Activated T-cell treated with anti-CD3 and anti-CD28 coated beads, Interleukin-2, amount 50 U/mL, for 24 hours (primary cell): ENCODE data around the gene IL36B.

Source experiments
- DNase-seq: peaks from one replicate; pipeline ENCODE4 v3.0.0-alpha.2; 2020
- H3K27ac Mint-ChIP-seq: 2 replicates; pipeline ENCODE4 v1.8.0; 2020; ENCODE audit warnings: mild to moderate bottlenecking, mixed read lengths
- H3K27me3 Mint-ChIP-seq: 2 replicates; pipeline ENCODE4 v1.8.0; 2020; ENCODE audit warnings: mixed read lengths
- H3K36me3 Mint-ChIP-seq: 2 replicates; pipeline ENCODE4 v1.8.0; 2020; ENCODE audit warnings: low read depth, mixed read lengths
- H3K4me1 Mint-ChIP-seq: 2 replicates; pipeline ENCODE4 v1.8.0; 2020; ENCODE audit warnings: low read depth, mixed read lengths
- H3K4me3 Mint-ChIP-seq: 2 replicates; pipeline ENCODE4 v1.8.0; 2020; ENCODE audit warnings: mild to moderate bottlenecking, moderate library complexity, mixed read lengths
- H3K9me3 Mint-ChIP-seq: 2 replicates; pipeline ENCODE4 v1.8.0; 2020; ENCODE audit warnings: mixed read lengths

Gene IL36B

DNA sequence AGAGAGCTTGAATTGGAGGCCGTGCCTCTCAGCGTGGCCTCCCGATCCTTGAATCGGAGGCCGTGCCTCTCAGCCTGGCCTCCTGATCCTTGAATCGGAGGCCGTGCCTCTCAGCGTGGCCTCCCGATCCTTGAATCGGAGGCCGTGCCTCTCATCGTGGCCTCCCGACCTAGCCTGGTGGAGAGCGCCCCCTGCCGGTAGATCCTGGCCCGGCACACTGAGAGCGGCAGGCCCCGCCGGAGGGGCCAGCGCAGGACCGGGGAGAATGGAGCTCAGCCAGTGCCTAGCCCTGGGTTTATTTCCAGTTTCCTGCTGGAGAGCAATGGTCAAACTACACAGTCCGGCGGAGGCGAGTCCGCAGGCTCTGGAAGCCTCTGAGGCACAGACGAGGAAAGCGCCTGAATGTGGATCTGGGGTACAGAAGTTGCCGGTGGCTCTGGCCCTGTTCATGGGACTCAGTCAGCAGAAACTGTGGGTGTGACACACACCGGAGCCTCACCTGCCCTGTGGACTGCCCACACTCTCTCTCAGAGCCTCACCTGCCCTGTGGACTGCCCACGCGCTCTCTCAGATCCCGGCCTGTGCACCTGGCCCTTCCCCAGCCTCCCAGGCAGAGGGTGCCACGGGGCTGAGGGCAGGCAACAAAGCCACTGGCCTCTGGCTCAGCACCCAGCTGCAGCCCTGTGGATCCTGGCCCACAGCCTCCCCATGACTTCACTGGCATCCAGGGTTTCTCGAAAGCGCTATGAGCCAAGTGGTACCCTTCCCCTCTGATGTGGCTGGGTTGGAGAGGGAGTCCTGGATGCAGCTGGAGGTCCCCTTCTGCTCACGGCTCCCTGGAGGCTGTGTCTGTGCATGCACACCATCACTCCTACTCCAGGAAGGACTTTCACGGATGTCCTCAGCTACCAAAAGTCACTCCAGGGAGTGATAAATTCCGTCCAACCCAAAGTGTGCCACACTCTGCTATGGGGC lies 1.5 kb downstream of the IL36B start:
- peaks cover 22% of the 10 kb centered on the region for H3K9me3 Mint-ChIP-seq

DNA sequence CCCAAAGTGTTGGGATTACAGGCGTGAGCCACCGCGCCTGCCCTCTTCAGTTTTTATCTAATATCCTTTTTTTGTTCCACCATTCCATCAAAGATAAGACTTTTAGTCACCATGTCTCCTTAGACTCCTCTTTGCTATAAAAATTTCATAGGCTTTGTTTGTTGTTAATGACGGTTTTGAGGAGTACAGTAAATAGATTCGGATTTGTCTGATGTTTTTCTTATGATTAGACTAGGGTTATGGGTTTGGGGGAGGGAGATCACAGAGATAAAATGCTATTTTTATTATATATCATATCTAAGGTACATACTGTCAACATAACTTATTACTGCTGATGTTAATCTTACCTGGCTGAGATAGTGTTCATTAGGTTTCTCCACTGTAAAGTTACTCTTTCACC lies 6.2 kb downstream of the IL36B start:
- peaks cover 3% of the 10 kb centered on the region for H3K27me3 Mint-ChIP-seq
- no peaks in the 10 kb centered on the region for H3K36me3 Mint-ChIP-seq
- no peak overlapping the region for H3K27ac Mint-ChIP-seq
- H3K9me3 Mint-ChIP-seq, result no peaks in the 10 kb centered on the region
- no peak for DNase-seq
- H3K4me3 Mint-ChIP-seq, result no peak overlapping the region
- H3K4me1 Mint-ChIP-seq, result no peaks in the 10 kb centered on the region

More for the DNA sequence above, 1.5 kb downstream of the IL36B start:
- no peak overlapping the region for H3K27ac Mint-ChIP-seq
- H3K36me3 Mint-ChIP-seq, result peaks cover 9% of the 10 kb centered on the region
- DNase-seq, result no peak
- peaks cover 3% of the 10 kb centered on the region for H3K27me3 Mint-ChIP-seq
- H3K4me3 Mint-ChIP-seq, result no peak overlapping the region
- H3K4me1 Mint-ChIP-seq, result peaks cover 7% of the 10 kb centered on the region

DNA sequence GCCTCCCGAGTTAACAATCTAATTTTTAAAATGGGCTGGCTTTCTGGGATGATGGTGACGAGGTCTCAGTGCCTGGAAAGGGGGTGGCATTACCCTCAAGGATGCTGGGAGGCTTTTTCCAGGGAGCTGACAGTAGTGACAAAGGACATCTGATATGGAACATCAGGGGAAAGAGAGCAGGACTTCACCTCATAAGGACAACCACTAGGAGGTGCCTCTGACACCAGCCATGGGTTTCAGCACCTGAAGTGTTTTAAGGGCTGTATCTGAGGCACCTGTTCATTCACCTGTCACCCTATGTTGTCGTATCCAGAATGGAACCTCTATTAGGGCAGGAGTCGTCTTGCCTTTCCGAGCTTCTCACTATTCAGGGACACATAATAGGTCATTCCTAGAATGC lies 10.8 kb downstream of the IL36B start:
- H3K27ac Mint-ChIP-seq, result no peak overlapping the region
- H3K36me3 Mint-ChIP-seq, result no peaks in the 10 kb centered on the region
- no peaks in the 10 kb centered on the region for H3K4me1 Mint-ChIP-seq
- DNase-seq, result no peak
- no peaks in the 10 kb centered on the region for H3K9me3 Mint-ChIP-seq
- H3K4me3 Mint-ChIP-seq, result no peak overlapping the region
- H3K27me3 Mint-ChIP-seq, result no peaks in the 10 kb centered on the region

DNA sequence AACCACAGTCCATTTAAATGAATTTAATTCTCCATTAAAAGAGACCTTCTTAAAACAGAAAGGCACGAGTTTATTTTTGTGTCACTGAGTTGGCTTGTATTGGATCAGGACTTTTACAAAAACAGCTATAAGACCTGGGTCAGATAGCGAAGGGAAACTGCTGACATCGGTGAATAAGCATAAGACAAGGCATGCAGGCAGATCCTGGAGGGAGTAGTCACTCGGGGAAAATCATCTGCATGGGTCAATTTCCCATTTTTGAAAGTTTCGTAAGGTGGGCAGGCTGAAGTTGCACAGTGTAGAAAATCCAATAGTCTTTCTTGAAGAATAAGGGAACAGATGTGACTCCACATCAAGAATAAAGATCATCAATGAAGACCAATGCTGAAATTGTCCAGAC lies 12.9 kb downstream of the IL36B start:
- Mint-ChIP-seq H3K9me3 (no peaks in the 10 kb centered on the region), H3K4me3 (no peak overlapping the region), H3K27ac (no peak overlapping the region), H3K36me3 (no peaks in the 10 kb centered on the region), H3K4me1 (no peaks in the 10 kb centered on the region), H3K27me3 (no peaks in the 10 kb centered on the region)
- DNase-seq, result no peak

DNA sequence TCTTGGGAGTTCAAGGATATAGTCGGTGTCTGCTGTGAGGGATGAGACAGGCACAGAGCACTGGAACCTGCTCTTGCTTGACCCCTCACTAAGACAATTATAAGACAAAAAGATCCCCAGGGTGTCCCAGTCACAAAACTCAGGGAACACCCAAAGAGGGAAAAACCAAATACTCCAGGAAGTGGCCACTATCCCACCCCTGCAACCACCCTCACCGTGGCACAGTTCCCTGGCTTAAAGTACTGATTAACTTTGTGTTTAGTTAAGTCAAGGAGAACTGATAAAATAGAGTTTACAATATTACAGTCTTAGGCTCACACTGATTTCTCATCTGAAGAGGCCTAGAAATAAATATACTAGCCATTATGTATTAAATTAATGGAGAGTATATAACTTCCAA lies 13.5 kb downstream of the IL36B start:
- H3K36me3 Mint-ChIP-seq, result no peaks in the 10 kb centered on the region
- H3K27me3 Mint-ChIP-seq, result no peaks in the 10 kb centered on the region
- no peaks in the 10 kb centered on the region for H3K4me1 Mint-ChIP-seq
- no peak overlapping the region for H3K4me3 Mint-ChIP-seq
- DNase-seq, result no peak
- H3K9me3 Mint-ChIP-seq, result no peaks in the 10 kb centered on the region
- H3K27ac Mint-ChIP-seq, result no peak overlapping the region

DNA sequence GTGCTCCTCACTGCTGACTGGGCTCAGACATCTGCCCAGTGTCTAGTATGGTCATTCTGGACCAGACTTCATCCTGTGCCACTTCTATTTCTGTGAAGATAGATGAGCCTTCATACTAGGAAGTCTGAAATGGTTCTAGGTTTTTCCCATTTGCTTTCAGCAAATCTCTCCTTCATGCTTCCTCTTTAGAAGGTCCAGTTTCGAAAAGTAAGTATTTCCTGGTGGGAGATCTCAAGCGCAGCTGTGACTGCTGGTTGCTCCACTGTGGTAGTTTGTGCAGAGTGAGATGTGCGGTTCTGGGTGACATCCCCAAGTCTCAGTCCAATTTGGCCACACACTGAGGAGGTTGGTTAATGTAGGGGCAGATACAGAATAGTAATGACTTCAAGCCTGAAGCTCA lies 14.4 kb downstream of the IL36B start:
- H3K4me3 Mint-ChIP-seq, result no peak overlapping the region
- H3K27me3 Mint-ChIP-seq, result no peaks in the 10 kb centered on the region
- H3K9me3 Mint-ChIP-seq, result no peaks in the 10 kb centered on the region
- DNase-seq, result no peak
- no peak overlapping the region for H3K27ac Mint-ChIP-seq
- H3K4me1 Mint-ChIP-seq, result no peaks in the 10 kb centered on the region
- H3K36me3 Mint-ChIP-seq, result no peaks in the 10 kb centered on the region

DNA sequence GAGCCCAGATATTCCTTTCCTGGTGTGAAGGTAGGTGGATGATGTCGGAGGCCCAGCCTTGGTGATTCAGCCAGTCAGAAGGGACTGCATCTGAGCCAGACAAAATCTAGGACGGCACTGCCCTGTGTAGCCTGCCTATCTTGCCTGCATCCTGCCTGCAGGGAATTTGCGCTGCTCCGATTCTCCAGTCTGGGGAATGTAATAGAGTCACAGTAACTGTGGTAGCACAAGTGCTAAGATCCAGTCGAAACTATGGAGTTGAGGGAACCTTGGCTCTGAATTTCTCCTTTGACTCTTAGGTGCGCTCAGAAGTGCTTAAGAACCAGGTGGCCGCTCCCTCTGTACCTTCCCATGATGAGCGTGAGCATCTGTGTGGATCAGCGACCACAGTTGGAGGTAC lies 15.9 kb downstream of the IL36B start:
- no peaks in the 10 kb centered on the region for H3K9me3 Mint-ChIP-seq
- no peaks in the 10 kb centered on the region for H3K36me3 Mint-ChIP-seq
- H3K27me3 Mint-ChIP-seq, result no peaks in the 10 kb centered on the region
- no peak overlapping the region for H3K4me3 Mint-ChIP-seq
- H3K4me1 Mint-ChIP-seq, result no peaks in the 10 kb centered on the region
- no peak overlapping the region for H3K27ac Mint-ChIP-seq
- no peak for DNase-seq

DNA sequence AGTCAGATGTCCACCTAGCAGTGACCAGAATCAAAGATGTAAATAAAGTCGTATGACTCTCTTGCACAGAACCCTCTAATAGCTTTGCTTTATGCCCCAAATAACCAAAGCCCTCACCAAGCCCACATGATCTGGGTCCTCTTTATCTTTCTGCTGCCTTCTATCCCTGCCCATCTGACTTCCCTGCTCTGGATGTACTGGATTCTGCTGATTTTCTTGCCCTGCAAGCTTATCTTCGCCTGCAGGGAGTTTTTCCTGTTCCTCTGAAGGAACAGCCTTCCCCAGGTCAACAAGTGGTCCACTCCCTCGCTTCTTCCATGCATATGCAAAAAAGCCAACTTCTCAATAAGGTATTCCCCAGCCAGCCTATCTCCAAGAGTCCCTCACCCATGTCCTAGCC lies 18.7 kb downstream of the IL36B start:
- no peaks in the 10 kb centered on the region for H3K9me3 Mint-ChIP-seq
- H3K27ac Mint-ChIP-seq, result no peak overlapping the region
- no peaks in the 10 kb centered on the region for H3K36me3 Mint-ChIP-seq
- no peaks in the 10 kb centered on the region for H3K4me1 Mint-ChIP-seq
- DNase-seq, result no peak
- H3K4me3 Mint-ChIP-seq, result no peak overlapping the region
- H3K27me3 Mint-ChIP-seq, result peaks cover 7% of the 10 kb centered on the region

DNA sequence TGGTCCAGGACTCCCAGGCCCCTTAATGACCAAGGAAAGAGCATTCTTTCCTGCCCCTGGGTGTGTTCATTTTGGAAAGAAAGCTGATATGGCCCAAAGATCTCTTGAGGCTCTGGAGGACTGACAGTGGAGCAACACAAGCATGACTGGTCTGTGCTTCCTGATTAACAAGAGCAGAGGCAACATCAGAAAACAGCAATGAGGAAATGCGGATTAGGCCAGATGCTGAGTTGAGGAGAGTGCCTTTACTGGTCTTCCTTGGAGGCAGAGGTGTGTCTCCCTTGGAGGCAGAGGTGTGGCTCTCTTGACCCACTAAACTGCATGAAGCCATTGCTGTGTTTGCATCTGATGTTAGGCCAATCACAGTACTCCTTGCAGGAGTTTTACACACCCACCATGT lies 19.9 kb downstream of the IL36B start:
- Mint-ChIP-seq H3K27ac (no peak overlapping the region), H3K9me3 (no peaks in the 10 kb centered on the region), H3K4me3 (no peak overlapping the region), H3K36me3 (no peaks in the 10 kb centered on the region), H3K4me1 (no peaks in the 10 kb centered on the region), H3K27me3 (peaks cover 8% of the 10 kb centered on the region)
- DNase-seq, result no peak

DNA sequence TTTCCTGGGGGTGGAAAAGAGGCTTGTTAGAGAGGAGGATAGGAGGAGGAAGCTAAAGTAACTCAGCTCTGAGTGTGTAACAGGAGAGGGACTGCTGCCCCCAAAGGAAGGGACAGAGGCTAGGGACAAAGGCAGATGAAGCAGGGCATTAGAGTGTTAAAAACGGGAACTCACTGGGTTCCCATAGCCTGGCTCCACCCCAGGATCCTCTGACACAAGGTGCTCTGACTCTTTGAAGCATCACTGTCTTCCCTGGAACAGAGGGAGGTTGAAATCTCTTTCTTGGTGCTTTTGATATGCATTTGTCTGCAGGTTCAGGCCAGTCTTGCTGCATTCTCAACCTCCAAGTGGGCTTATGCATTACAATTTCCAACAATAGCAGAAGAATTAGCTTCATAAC lies 24.6 kb downstream of the IL36B start:
- Mint-ChIP-seq H3K36me3 (no peaks in the 10 kb centered on the region), H3K4me1 (no peaks in the 10 kb centered on the region), H3K27me3 (peaks cover 12% of the 10 kb centered on the region), H3K9me3 (no peaks in the 10 kb centered on the region), H3K4me3 (no peak overlapping the region), H3K27ac (no peak overlapping the region)
- DNase-seq, result no peak

DNA sequence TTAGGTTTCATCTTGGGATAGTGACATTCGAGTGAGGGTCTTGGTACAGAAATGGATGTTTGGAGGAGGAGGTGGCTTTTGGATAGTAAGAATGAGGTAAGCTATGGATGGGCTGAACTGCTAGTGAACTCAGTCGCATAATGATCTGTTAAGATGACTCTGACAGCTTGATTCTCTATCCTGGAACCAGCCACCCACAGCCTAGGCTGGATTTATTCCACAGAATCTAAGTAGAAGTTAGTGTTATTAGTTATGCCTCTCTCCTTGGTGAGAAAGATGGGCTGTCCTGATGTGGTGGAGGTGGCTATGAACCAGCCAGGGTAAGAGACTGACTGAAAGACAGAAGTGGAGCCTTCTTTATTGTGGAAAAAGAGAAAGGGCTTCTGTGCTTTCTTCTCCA lies 25.0 kb downstream of the IL36B start:
- Mint-ChIP-seq H3K9me3 (no peaks in the 10 kb centered on the region), H3K27ac (no peak overlapping the region), H3K4me3 (no peak overlapping the region), H3K27me3 (peaks cover 12% of the 10 kb centered on the region), H3K4me1 (no peaks in the 10 kb centered on the region), H3K36me3 (no peaks in the 10 kb centered on the region)
- no peak for DNase-seq

DNA sequence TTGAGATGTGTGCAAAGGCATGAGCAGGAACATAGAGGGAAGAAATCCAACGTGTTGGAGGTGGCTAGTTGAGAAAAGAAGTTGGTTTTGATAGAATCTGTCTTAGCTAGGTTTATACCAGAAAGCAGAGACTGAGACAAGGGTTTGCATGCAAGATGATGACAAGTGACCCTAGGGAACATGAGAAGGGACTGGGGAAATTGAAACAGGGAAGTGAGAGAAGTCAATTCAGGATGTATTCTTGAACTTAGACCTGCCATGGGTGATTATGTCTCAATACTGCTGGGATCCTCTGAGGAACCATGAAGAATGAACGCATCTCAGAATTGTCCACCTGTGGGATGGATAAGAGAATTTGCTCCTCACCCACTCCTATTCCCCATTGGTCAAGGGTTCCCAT lies 26.9 kb downstream of the IL36B start:
- no peak overlapping the region for H3K27ac Mint-ChIP-seq
- DNase-seq, result no peak
- H3K4me3 Mint-ChIP-seq, result no peak overlapping the region
- H3K36me3 Mint-ChIP-seq, result no peaks in the 10 kb centered on the region
- no peaks in the 10 kb centered on the region for H3K4me1 Mint-ChIP-seq
- peaks cover 12% of the 10 kb centered on the region for H3K27me3 Mint-ChIP-seq
- H3K9me3 Mint-ChIP-seq, result no peaks in the 10 kb centered on the region

DNA sequence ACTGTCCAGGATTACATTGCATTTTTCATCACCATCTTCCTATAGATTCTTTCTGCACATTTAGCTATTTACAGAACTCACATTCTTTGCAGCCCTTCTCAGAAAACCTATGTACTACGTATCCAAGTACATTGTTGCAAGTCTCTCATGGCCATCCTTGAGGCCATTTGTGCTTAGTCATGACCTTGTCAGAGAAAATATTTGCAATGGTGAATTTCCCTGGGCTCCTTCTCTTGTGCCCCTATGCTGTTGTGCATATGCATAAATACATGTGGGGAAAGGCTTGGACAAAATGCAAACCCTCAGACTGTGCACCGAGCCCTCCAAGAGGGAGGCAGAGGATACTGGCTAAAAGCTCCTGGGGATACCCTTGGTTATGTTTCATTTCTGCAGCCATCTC lies 27.9 kb downstream of the IL36B start:
- H3K4me3 Mint-ChIP-seq, result no peak overlapping the region
- DNase-seq, result no peak
- H3K9me3 Mint-ChIP-seq, result no peaks in the 10 kb centered on the region
- H3K4me1 Mint-ChIP-seq, result no peaks in the 10 kb centered on the region
- peaks cover 12% of the 10 kb centered on the region for H3K27me3 Mint-ChIP-seq
- no peak overlapping the region for H3K27ac Mint-ChIP-seq
- no peaks in the 10 kb centered on the region for H3K36me3 Mint-ChIP-seq

DNA sequence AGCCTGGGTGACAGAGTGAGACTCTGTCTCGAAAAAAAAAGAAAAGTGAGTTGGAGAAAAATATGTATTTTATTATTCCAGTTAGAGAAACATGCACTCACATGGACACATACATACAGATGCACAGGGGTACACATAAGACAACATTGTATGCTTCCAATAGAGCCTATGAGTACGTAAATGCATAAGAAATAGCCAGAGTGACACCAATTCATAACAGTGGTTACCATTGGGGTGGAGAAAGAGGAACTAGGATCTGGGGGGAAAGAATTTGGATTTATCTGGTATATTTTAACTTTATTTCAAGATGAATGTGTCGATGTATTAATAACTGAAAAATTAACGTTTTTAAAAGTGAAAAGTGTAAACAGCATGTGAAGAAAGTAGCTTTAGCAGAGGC lies 31.4 kb downstream of the IL36B start:
- DNase-seq, result no peak
- Mint-ChIP-seq H3K9me3 (peaks cover 8% of the 10 kb centered on the region), H3K4me1 (peaks cover 3% of the 10 kb centered on the region), H3K4me3 (no peak overlapping the region), H3K27ac (no peak overlapping the region), H3K27me3 (peaks cover 4% of the 10 kb centered on the region), H3K36me3 (no peaks in the 10 kb centered on the region)

DNA sequence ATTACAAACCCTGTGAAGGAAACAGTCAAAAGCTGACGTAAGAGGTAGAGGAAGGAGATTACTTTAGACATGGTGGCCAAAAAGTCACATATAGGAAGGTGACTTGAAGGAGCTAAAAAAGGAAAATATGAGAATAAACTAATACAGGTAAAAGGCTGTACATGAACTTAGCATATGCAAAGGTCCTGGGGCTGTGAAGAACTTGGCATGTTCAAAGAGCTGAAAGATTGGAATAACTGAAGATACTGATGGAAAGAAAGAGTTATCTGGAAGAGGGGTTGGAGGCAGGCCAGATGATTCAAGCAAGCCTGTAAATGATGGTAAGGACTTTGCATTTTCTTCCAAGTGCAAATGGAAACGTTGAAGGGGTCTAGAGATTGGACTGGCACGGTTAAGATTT lies 34.2 kb downstream of the IL36B start:
- H3K27ac Mint-ChIP-seq, result no peak overlapping the region
- H3K4me1 Mint-ChIP-seq, result peaks cover 10% of the 10 kb centered on the region
- DNase-seq, result no peak
- no peak overlapping the region for H3K4me3 Mint-ChIP-seq
- peaks cover 6% of the 10 kb centered on the region for H3K27me3 Mint-ChIP-seq
- H3K9me3 Mint-ChIP-seq, result peaks cover 8% of the 10 kb centered on the region
- H3K36me3 Mint-ChIP-seq, result no peaks in the 10 kb centered on the region
